Measurements from ENCODE around the gene TBC1D22B. TPM values are rescaled to one million over a fixed set of nuclear protein-coding genes. Genes with fewer than 3 reads are reported as not detected.

Gene TBC1D22B
- total and polyA plus RNA-seq, 9 of the 15 experiments (the other 6 are each of a cell fraction or from before 2014, with no cell fraction given) = 4.8 to 24.2 (median 13.5) TPM

GRCh38 chr6:37210313-37210968 is 47.1 kb upstream of the TBC1D22B start (continued):
- TF ChIP-seq NEUROD1 (IDR thresholded peaks at IDR 0.05; ENCODE audit: borderline replicate concordance, low read depth, low read length, partially characterized antibody) (no peak), ZNF384 (IDR thresholded peaks at IDR 0.05; ENCODE audit: low read depth, low read length) (no peak), CREM (IDR thresholded peaks at IDR 0.05; ENCODE audit: low read depth) (no peak), ZNF695 (CRISPR knock-in tag; IDR thresholded peaks at IDR 0.05) (no peak), MYBL2 (IDR thresholded peaks at IDR 0.05; ENCODE audit: low read depth) (no peak), MYBL2 (CRISPR knock-in tag; IDR thresholded peaks at IDR 0.05; ENCODE audit: borderline replicate concordance) (no peak), MXI1 (IDR thresholded peaks at IDR 0.05; ENCODE audit: low read depth, low read length) (no peak), SLC30A9 (CRISPR knock-in tag; IDR thresholded peaks at IDR 0.05) (no peak), ATF7 (IDR thresholded peaks at IDR 0.05) (peak; percentile 76; the same call in 1 of the 2 replicates), XRCC3 (IDR thresholded peaks at IDR 0.05) (no peak), MLX (CRISPR knock-in tag; conservative IDR thresholded peaks at IDR 0.05) (no peak), CBFB (CRISPR knock-in tag; IDR thresholded peaks at IDR 0.05) (no peak), RREB1 (CRISPR knock-in tag; IDR thresholded peaks at IDR 0.05) (no peak), TOE1 (IDR thresholded peaks at IDR 0.05; ENCODE audit: borderline replicate concordance) (peak; percentile 51; the same call in 1 of the 2 replicates), TOE1 (CRISPR knock-in tag; IDR thresholded peaks at IDR 0.05; ENCODE audit: borderline replicate concordance, low read depth) (no peak), NR2C2 (CRISPR knock-in tag; IDR thresholded peaks at IDR 0.05) (no peak), NR2C2 (tag; IDR thresholded peaks at IDR 0.05) (peak; percentile 59)
- TF ChIP-seq, protein P1, sequence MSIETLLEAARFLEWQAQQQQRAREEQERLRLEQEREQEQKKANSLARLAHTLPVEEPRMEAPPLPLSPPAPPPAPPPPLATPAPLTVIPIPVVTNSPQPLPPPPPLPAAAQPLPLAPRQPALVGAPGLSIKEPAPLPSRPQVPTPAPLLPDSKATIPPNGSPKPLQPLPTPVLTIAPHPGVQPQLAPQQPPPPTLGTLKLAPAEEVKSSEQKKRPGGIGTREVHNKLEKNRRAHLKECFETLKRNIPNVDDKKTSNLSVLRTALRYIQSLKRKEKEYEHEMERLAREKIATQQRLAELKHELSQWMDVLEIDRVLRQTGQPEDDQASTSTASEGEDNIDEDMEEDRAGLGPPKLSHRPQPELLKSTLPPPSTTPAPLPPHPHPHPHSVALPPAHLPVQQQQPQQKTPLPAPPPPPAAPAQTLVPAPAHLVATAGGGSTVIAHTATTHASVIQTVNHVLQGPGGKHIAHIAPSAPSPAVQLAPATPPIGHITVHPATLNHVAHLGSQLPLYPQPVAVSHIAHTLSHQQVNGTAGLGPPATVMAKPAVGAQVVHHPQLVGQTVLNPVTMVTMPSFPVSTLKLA (conservative IDR thresholded peaks at IDR 0.05) = peak in 1 of 2 experiments; percentile 55; a peak in 2 of 4 replicates
- TF ChIP-seq, protein P2, sequence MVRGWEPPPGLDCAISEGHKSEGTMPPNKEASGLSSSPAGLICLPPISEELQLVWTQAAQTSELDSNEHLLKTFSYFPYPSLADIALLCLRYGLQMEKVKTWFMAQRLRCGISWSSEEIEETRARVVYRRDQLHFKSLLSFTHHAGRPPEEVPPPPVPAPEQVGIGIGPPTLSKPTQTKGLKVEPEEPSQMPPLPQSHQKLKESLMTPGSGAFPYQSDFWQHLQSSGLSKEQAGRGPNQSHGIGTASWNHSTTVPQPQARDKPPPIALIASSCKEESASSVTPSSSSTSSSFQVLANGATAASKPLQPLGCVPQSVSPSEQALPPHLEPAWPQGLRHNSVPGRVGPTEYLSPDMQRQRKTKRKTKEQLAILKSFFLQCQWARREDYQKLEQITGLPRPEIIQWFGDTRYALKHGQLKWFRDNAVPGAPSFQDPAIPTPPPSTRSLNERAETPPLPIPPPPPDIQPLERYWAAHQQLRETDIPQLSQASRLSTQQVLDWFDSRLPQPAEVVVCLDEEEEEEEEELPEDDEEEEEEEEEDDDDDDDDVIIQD (CRISPR knock-in tag; IDR thresholded peaks at IDR 0.05) = no peak
